Measurements from ENCODE around the gene CHIC2. TPM values are rescaled to one million over a fixed set of nuclear protein-coding genes. Genes with fewer than 3 reads are reported as not detected.

CHIC2 gene
- total and polyA plus RNA-seq, 2 of the 8 experiments (the other 6 are each of a cell fraction or from before 2014, with no cell fraction given) = 4.5 to 10.9 TPM

- H2BK12ac ChIP-seq (ENCODE audit: low read depth, low read length) = no peak overlapping the region
- no peak overlapping the region for H3K18ac ChIP-seq (ENCODE audit: extremely low read depth, low read length)
- H4K5ac ChIP-seq (ENCODE audit: insufficient read length, low read depth, low read length) = no peak overlapping the region
- FAIRE-seq (no peak), DNase-seq (ENCODE audit: low read depth in 1 of 2, low spot score in 2 of 2) (no peak)
- no peaks in the 10 kb centered on the region for H3K23me2 ChIP-seq (ENCODE audit: low read depth, low read length)
- no peaks in the 10 kb centered on the region for H3K79me1 ChIP-seq (ENCODE audit: low read depth, low read length)
- H2BK15ac ChIP-seq (ENCODE audit: low read length) = no peak overlapping the region
- 88 to 100% methylated on average over 1 to 4 of the region's 4 CpGs for WGBS, 2 experiments (ENCODE audit: extremely low coverage in 1 of 2, insufficient coverage in 1 of 2, insufficient read length in 1 of 2, insufficient replicate concordance in 2 of 2, low coverage in 1 of 2, low lambda C conversion rate in 2 of 2, missing lambda C conversion rate in 1 of 2)
- no peak overlapping the region for H2AK5ac ChIP-seq (ENCODE audit: low read depth, low read length)
- no peaks in the 10 kb centered on the region for H3K27me3 ChIP-seq (replicated peaks in 1 of 4; ENCODE audit: control insufficient read depth in 3 of 4, extremely low read depth in 1 of 4, insufficient read depth in 3 of 4, low read length in 3 of 4)
- no peak overlapping the region for H3K4me2 ChIP-seq (ENCODE audit: insufficient read depth in 1 of 2, low read depth in 2 of 2, low read length in 2 of 2)
- H4K91ac ChIP-seq (replicated peaks; ENCODE audit: insufficient read length, low read length) = no peak overlapping the region
- H2AFZ ChIP-seq (ENCODE audit: low read length) = no peak overlapping the region
- H3K14ac ChIP-seq (ENCODE audit: insufficient read length) = no peak overlapping the region
- no peak overlapping the region for H3K23ac ChIP-seq (ENCODE audit: insufficient read length)
- H4K8ac ChIP-seq (ENCODE audit: extremely low read depth, insufficient read depth, low read length) = no peak overlapping the region
- no peaks in the 10 kb centered on the region for H4K20me1 ChIP-seq (replicated peaks in 1 of 2; ENCODE audit: control insufficient read depth in 1 of 2, insufficient read depth in 2 of 2, low read length in 2 of 2)
- TF ChIP-seq EZH2 (IDR thresholded peaks at IDR 0.05; ENCODE audit: low read depth, low read length, severe bottlenecking) (no peak), CBX8 (IDR thresholded peaks at IDR 0.05; ENCODE audit: borderline replicate concordance, low read depth, low read length) (no peak), USF2 (IDR thresholded peaks at IDR 0.05; ENCODE audit: low read length) (no peak), RNF2 (IDR thresholded peaks at IDR 0.05; ENCODE audit: borderline replicate concordance, low read depth, low read length, missing control alignments, poor library complexity, severe bottlenecking) (no peak), CEBPB (IDR thresholded peaks at IDR 0.05; ENCODE audit: low read depth, low read length) (no peak), TAF7 (optimal IDR thresholded peaks at IDR 0.05; ENCODE audit: borderline replicate concordance, low read depth, low read length) (no peak), CHD1 (IDR thresholded peaks at IDR 0.05; ENCODE audit: low read depth, low read length) (no peak), EGR1 (IDR thresholded peaks at IDR 0.05; ENCODE audit: borderline replicate concordance, low read depth, low read length) (no peak)
- ChIA-PET CTCF (ENCODE audit: partially characterized antibody) (interaction anchor here (0.7 to 1.0 kb wide), 3 partner anchors 15 to 229 kb away, joined by 3 to 4 read pairs (median 3); no protein-coding TSS in a partner anchor), POLR2A (ENCODE audit: partially characterized antibody) (no interaction called here)
- H3K4me1 ChIP-seq (replicated peaks in 1 of 4; ENCODE audit: control insufficient read depth in 3 of 4, insufficient read depth in 4 of 4, low read length in 3 of 4) = no peaks in the 10 kb centered on the region
- H2BK20ac ChIP-seq (ENCODE audit: low read length) = no peak overlapping the region
- no peaks in the 10 kb centered on the region for H3K9me3 ChIP-seq (ENCODE audit: insufficient read depth in 2 of 2, low read depth in 1 of 2, low read length in 1 of 2)
- no peak overlapping the region for H3K4me3 ChIP-seq (ENCODE audit: extremely low read depth in 1 of 4, insufficient read depth in 2 of 4, low read depth in 3 of 4, low read length in 4 of 4)
- H2BK5ac ChIP-seq (ENCODE audit: low read depth, low read length) = no peak overlapping the region
- no peak overlapping the region for H3K4ac ChIP-seq (replicated peaks; ENCODE audit: insufficient read length, low read depth, low read length)
- no peak overlapping the region for H3K27ac ChIP-seq (ENCODE audit: low read depth, low read length)
- H2BK120ac ChIP-seq (replicated peaks; ENCODE audit: low read depth, low read length) = no peak overlapping the region
- no peaks in the 10 kb centered on the region for H3K79me2 ChIP-seq (ENCODE audit: control insufficient read depth in 1 of 2, insufficient read depth in 2 of 2, low read length in 2 of 2)
- no peak overlapping the region for H3K9ac ChIP-seq (replicated peaks in 1 of 4; ENCODE audit: extremely low read depth in 1 of 4, low read depth in 3 of 4, low read length in 3 of 4)
- H3K36me3 ChIP-seq (ENCODE audit: control insufficient read depth in 2 of 4, insufficient read depth in 4 of 4, low read length in 3 of 4) = no peaks in the 10 kb centered on the region
- no peak overlapping the region for H3K56ac ChIP-seq (replicated peaks; ENCODE audit: insufficient read length, low read depth, low read length)
Measured at GRCh38 chr4:53990641-53991040, 73.8 kb downstream of the CHIC2 start.

Measured in H1 (cell line).